Kidney epithelial cell (primary cell): Measurements from ENCODE around the gene SMIM21. TPM values are rescaled to one million over a fixed set of nuclear protein-coding genes. Genes with fewer than 3 reads are reported as not detected.

Experiments
- DNase-seq: peaks from one replicate; pipeline ENCODE4 v3.0.0-alpha.2; 2010; ENCODE audit warnings: low read depth
- H3K27me3 ChIP-seq: 2 replicates; pipeline ENCODE4 v1.6.0; 2011; ENCODE audit warnings: low read length; ENCODE audit not compliant: control insufficient read depth, insufficient read depth
- H3K36me3 ChIP-seq: 2 replicates; pipeline ENCODE4 v1.5.1; 2011; ENCODE audit warnings: low read length; ENCODE audit not compliant: control insufficient read depth, insufficient read depth
- H3K4me3 ChIP-seq: 2 replicates; pipeline ENCODE4 v1.5.1; 2011; ENCODE audit warnings: low read depth, mild to moderate bottlenecking, control low read depth, low read length
- CTCF ChIP-seq: IDR thresholded peaks from 2 replicates; pipeline ENCODE4 v1.5.1; 2011; ENCODE audit warnings: mild to moderate bottlenecking, moderate library complexity, low read length, control low read depth, inconsistent platforms; ENCODE audit not compliant: insufficient read depth, poor library complexity, severe bottlenecking
- total RNA-seq: library from RNA; depleted of rRNA; stranded (reverse); fragments of >200 nt; gene quantifications from 2 replicates; pipeline ENCODE4 v1.2.3, GENCODE V29; 2015

The SMIM21 gene
- total RNA-seq, 1 donor from 2014 or later: not detected

GRCh38 chr18:75393721-75394120 is 33.8 kb downstream of the SMIM21 start:
- no peaks in the 10 kb centered on the region for H3K36me3 ChIP-seq
- no peak for DNase-seq
- no peak overlapping the region for H3K4me3 ChIP-seq
- no peak for TF ChIP-seq CTCF
- no peaks in the 10 kb centered on the region for H3K27me3 ChIP-seq

- TF ChIP-seq CTCF: no peak
- Histone ChIP-seq H3K36me3 (no peaks in the 10 kb centered on the region), H3K4me3 (no peak overlapping the region), H3K27me3 (no peaks in the 10 kb centered on the region)
- no peak for DNase-seq
Measured at GRCh38 chr18:75392226-75392578, 35.3 kb downstream of the SMIM21 start.

GRCh38 chr18:75391279-75392225 is 36.0 kb downstream of the SMIM21 start:
- no peak for TF ChIP-seq CTCF
- Histone ChIP-seq H3K4me3 (no peak overlapping the region), H3K36me3 (no peaks in the 10 kb centered on the region), H3K27me3 (no peaks in the 10 kb centered on the region)
- DNase-seq: no peak

- no peak for TF ChIP-seq CTCF
- no peak for DNase-seq
- no peaks in the 10 kb centered on the region for H3K27me3 ChIP-seq
- no peak overlapping the region for H3K4me3 ChIP-seq
- H3K36me3 ChIP-seq: no peaks in the 10 kb centered on the region
Measured at GRCh38 chr18:75390854-75391253, 36.6 kb downstream of the SMIM21 start.

GRCh38 chr18:75384144-75384543 is 43.4 kb downstream of the SMIM21 start:
- Histone ChIP-seq H3K36me3 (no peaks in the 10 kb centered on the region), H3K4me3 (no peak overlapping the region), H3K27me3 (no peaks in the 10 kb centered on the region)
- TF ChIP-seq CTCF: no peak
- no peak for DNase-seq
